Prostate gland (tissue), 2 donors: ENCODE results near the gene PSMB4.

Experiments
- CTCF ChIP-seq, 4 experiments: fragments of 200-600 bp in 2 of 4; fragments of 450-650 bp in 2 of 4; sonication (generic) in 2 of 4; IDR thresholded peaks; 1 replicate in 3 of 4; 2 replicates in 1 of 4; pipeline ENCODE4 v1.5.1; 2016 to 2019; ENCODE audit warnings: antibody characterized with exemption in 4 of 4, mild to moderate bottlenecking in 2 of 4, moderate library complexity in 2 of 4
- POLR2A ChIP-seq: fragments of 450-650 bp; IDR thresholded peaks from one replicate; pipeline ENCODE4 v1.6.1; 2016; ENCODE audit warnings: antibody characterized with exemption, mild to moderate bottlenecking

- TF ChIP-seq CTCF (IDR thresholded peaks at IDR 0.05) (no peak), POLR2A (no peak)
These were observed 37.6 kb downstream of the PSMB4 start for GRCh38 chr1:151436985-151437384.
